GM18951 (cell line): Measurements from ENCODE around the gene TTLL6.
"Not testable (repeated sequence)": the region's sequence is repeated elsewhere in the genome, so short reads cannot be mapped to it uniquely, and the experiment has no call there.

Experiments
- POLR2A ChIP-seq: IDR thresholded peaks from 4 replicates; pipeline ENCODE4 v1.6.1; 2011; ENCODE audit warnings: mild to moderate bottlenecking; ENCODE audit not compliant: insufficient read length, insufficient read depth; ENCODE audit errors: extremely low read depth
- in situ Hi-C: fragments of 300-500 bp; cut with MboI; formaldehyde crosslinking; loops from one replicate; pipeline ENCODE4 v1.12.0; 2022; ENCODE audit warnings: low sequenced_read_pairs, mixed read lengths, inconsistent platforms; ENCODE audit not compliant: unreplicated experiment

The TTLL6 gene

DNA sequence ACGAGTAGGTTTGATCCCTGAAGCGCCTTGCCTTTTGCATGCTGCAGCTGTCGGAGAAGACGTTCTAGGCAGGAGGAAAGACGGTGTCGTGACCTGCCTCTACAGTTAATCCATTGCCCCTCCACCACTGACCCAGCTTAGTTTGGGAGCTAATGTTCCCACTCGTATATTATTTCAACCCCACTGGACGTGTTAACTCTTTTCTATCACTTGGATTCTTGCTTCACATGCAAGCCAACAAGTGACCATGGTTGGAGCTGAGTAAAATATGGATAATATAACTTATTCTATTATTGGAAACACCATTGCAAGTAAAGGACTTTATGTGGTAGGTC is 14.5 kb upstream of the TTLL6 start:
- no peak for TF ChIP-seq POLR2A
- in situ Hi-C loops, result no loop called here

DNA sequence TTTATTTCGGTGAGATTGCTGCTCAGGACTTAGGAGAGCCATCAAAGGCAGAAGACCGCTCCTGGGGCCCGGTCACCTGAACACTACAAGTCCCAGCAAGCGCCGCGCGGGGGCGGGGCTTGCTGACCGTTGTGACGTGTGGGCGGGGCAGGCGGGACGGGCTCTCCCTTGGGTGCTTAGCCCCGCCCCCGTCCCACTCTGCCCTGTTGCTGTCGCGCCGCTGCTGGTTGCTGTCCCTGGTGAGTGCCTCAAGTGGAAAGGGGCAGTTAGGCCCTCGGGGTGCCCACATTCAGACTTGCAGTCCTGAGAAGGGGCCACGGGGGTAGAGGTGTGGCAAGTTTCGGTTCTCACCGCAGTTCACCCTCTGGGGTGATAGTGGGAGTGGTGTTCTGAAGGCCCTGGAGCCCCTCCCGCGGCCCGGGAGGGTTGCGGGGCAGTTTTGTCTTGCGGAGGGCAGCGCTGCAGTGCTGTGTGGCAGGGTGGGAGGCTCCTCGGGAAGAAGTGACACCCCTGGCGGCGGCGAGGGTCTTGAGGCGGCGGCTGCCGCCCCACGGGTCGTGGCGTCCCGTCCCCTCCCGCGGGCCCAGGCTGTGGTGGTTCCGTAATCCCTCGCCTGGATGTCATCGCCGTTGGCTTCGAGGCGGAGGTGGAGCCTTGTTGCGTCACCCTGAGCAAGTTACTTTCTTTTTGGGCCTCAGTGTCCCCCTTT is 14.0 kb upstream of the TTLL6 start, which contains the start of gene CALCOCO2:
Gene CALCOCO2 (plus strand): TSS at position 196 of the 709 bp plus-strand sequence. CDS start 10,673 bp downstream, outside the sequence.
- TF ChIP-seq POLR2A, result peak; percentile 67
- in situ Hi-C loops, result no loop called here

DNA sequence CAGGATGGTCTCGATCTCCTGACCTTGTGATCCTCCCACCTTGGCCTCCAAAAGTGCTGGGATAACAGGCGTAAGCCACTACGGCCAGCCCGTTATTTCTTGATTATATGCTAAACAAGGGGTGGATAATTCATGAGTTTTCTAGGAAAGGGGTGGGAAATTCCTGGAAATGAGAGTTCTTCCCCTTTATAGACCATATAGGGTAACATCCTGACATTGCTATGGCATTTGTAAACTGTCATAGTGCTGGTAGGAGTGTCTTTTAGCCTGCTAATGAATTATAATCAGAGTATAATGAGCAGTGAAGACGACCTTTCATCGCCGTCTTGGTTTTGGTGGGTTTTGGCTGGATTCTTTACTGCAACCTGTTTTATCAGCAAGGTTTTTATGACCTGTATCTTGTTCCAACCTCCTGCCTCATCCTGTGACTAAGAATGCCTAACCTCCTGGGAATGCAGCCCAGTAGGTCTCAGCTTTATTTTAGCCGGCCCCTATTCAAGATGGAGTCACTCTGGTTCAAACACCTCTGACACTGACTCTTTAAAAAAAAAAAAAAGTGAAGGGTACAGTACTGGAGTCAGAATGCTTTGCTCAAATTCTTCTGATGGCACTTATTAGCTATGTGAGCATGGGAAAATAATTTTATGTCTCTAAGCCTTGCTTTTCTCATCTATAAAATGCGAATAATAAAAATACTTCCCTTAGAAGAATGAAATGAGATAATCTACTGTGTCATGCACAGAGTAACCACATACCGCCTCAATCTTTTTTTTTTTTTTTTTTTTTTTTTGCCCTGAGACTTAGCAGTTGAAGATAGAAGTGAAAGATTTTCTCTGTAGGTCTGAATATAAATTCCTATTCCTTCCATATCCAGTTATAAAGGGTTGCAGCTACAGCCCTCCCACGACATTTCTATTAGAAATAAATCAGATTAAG is 8.7 kb upstream of the TTLL6 start:
- TF ChIP-seq POLR2A, result no peak
- in situ Hi-C loops, result no loop called here

DNA sequence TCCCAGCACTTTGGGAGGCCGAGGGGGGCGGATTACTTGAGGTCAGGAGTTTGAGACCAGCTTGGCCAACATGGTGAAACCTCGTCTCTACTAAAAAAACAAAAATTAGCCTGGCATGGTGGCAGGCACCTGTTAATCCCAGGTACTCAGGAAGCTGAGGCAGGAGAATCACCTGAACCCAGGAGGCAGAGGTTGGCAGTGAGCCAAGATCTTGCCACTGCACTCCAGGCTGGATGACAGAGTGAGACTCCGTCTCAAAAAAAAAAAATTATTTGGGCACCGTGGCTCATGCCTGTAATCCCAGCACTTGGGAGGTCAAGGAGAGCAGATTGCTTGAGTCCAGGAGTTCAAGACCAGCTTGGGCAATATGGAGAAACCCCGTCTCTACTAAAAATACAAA is 3.9 kb upstream of the TTLL6 start:
- in situ Hi-C loops, result not testable (repeated sequence)

DNA sequence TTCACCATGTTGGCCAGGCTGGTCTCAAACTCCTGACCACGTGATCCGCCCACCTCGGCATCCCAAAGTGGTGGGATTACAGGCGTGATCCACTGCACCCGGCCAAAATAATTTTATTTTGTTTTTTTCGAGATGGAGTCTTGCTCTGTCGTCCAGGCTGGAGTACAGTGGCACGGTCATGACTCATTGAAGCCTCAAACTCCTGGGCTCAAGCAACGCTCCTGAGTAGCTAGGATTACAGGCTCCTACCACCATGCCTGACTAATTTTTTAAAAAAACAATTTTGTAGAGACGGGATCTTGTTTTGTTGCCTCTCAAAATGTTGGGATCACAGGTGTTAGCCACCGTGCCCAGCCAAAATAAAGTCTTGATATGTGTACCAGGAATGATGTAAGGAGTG is 2.4 kb upstream of the TTLL6 start:
- in situ Hi-C loops, result no loop called here
- TF ChIP-seq POLR2A, result no peak

DNA sequence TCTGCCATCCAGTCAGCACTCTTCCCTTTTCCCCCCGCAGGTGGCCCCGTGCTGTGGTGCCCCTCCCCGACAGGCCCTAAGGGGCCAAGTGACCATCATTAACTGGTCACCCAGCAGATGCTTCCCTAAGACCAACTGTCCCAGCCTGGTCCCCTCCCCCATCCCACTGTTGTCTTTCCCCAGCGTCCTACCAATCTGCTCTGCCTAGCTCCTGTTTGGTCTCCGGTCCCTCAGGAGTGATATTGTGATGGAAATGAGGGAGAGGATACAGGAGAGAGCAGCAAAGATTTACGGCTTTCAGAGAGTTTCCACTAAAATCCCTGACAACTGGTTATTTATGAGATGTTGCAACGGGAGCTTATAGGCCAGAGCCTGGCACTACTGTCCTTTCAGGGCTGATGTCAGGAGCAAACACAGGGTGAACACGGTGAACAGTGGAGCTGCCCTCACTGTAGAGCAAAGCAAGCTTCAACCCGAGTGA is 1.4 kb upstream of the TTLL6 start:
- TF ChIP-seq POLR2A, result no peak
- in situ Hi-C loops, result no loop called here

DNA sequence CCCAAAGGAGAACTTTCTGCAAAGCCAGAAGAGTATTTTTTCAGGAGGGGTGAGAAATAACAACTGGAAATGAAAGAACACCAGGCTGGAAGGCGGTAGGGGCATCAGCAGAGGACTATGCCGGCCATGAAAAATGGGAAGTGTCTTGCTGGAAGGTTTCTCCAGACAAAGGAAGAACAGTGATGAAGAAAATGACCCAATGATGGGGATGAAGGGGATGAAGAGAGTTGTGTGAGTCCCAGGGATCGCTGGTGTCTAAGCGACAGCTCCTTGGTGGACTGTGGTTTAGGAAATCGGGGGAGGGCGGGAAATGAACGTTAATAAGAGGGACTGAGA is 623 bp downstream of the TTLL6 start:
- in situ Hi-C loops, result no loop called here
- TF ChIP-seq POLR2A, result no peak

DNA sequence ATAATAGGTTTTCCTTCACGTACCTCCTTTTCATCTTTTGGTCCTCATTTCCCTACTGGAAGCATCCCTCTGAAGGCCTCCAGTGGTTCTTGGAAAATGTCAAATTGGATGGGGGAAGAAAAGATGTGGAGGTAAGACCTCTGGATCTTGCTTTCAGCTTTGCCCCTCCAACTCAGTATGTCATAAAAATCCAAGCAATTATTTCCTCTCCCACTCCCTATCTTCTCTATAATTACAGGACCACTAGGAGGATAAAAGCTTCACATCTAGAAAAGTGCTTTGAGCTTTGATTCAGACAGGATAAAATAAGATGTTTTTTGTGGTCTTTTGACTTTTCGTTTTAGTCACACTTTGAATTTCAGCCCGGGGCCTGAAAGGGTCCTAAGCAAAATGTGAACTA is 1.7 kb downstream of the TTLL6 start:
- in situ Hi-C loops, result no loop called here
- TF ChIP-seq POLR2A, result no peak

DNA sequence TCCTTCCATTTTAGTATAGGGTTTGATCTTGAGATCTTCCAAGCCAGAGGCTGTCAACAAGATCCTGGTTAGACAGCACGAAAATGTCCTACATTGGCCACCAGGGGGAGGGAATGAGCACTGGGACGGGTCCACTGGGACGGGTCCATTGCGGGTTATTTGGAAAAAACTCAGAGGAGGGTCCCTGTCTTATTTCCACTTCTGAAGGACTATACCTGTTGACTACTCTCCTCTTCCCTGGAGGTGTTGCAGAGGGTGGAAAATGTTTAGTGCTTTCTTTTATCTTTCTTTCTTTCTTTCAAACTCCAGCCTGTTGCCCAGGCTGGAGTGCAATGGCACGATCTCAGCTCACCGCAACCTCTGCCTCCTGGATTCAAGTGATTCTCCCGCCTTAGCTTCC is 2.5 kb downstream of the TTLL6 start:
- in situ Hi-C loops, result loop anchor here (5.0 kb wide), 1 partner anchor 63 kb away; no protein-coding TSS in a partner anchor
- no peak for TF ChIP-seq POLR2A

DNA sequence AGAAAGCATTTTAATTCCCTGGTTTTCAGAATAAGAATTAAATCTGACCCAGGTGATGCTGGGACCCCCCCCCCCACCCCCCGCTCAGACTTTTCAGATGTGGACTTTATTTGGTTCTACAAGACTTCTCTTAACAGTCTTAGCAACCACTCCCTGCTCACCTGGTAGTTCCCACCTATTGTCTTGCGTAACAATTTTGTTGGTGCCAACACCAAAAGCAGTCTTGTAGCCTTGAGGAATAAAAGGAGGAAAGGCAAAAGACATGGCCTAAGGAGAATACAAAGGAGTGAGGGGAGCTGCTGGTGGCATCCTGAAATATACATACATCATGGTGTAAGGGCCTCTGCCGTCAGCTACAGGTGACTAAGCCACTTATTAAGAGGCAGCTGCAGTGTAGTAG is 5.0 kb downstream of the TTLL6 start:
- in situ Hi-C loops, result loop anchor here (5.0 kb wide), 1 partner anchor 65 kb away; no protein-coding TSS in a partner anchor
- TF ChIP-seq POLR2A, result no peak

DNA sequence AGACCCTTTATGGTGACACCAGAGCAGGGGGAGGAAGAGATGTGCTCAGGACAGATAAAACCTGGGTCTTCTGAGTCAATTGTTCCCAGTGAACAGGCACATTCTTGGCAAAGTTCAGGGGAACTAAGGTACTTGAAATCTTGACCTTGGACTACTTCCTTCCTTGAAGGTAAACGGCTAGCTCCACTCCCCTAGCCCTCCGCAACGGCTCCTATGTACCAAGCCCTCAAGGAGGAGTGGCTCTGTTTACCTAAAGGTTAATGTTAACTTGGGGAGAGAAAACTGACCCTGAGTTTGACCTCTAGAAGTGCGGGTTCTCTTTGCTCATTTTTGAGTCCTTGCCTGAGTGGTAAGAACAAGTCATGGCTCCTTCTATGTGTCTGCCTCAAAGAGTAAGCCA is 7.8 kb downstream of the TTLL6 start:
- in situ Hi-C loops, result no loop called here
- no peak for TF ChIP-seq POLR2A

DNA sequence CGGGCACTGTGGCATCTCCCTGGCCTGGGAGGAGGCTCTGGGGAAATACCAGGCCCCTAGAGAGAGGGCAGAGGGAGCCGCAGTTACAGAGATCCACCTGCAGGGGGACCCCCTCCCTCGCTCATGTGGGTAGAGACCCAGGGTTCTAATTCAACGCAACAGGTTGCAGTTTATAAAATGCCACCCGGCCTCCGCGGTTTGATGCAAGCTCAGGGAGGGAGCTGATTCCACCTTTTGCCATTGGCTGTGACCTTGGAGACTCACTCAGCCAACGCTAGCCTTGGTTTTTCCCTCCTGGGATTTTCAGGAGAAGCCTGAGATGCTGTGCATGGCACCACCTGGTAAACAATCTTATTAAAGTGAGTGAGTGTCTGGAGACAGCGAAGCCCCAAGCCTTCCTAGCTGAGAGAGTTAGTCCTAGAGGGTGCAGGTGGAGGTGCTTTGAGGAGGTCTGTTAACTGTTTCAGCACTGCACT is 12.1 kb downstream of the TTLL6 start:
- no peak for TF ChIP-seq POLR2A
- in situ Hi-C loops, result no loop called here

DNA sequence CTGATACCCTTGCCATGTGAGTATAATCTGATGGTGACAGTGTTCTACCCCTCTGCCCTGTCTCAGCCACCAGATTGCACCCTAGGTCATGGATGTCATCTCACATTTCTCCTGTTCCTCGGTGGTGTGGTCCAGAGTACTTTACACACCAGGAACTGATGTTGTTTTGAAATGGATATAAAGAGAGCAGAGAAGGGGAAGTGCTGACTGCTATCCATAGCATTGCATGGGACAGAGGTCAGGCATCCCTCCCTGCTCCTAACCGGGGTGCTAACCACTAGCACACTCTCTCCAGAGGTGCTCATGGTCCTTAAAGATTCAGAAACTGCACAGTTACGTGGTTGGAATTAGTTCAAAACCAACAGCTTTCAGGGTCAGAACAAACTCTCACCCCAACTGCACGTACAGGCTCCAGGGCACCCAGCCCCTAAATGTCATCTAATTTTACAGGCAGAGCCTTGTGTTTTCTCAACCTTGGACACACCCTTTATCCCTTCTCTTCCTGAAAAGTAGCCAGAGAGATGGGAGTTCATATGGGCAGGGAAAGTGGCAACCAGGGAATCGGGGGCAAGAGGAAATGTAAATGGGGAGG is 16.3 kb downstream of the TTLL6 start:
- in situ Hi-C loops, result no loop called here
- no peak for TF ChIP-seq POLR2A

DNA sequence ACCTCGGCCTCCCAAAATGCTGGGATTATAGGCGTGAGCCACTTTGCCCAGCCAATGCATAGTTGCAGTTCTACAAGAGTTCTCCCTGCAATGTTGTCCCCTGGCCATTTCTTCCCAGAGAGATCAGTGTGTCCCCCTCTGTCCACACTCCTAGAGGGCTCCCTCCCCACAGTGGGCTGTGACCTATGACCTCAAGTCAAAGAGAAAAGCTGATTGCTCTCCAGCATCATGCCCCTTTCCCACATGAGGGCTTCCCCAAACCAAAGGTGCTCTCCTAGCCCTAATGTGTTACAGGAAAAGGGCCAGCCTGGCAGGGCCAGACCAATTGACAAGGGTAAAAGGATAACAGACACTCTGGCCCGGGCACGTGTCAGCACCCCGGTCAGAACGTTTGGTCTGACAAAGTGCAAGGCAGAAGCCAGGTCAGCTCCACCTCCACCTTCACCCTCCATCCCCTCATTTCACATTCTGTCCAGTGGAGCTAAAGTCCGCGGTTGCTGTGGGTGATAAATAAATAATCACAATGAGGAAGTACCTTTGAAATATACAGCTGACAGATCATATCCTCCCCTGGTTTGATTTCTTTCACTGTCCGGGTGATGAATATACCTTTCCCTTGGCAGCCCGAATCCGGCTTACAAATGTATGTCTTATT is 17.8 kb downstream of the TTLL6 start:
- in situ Hi-C loops, result no loop called here

DNA sequence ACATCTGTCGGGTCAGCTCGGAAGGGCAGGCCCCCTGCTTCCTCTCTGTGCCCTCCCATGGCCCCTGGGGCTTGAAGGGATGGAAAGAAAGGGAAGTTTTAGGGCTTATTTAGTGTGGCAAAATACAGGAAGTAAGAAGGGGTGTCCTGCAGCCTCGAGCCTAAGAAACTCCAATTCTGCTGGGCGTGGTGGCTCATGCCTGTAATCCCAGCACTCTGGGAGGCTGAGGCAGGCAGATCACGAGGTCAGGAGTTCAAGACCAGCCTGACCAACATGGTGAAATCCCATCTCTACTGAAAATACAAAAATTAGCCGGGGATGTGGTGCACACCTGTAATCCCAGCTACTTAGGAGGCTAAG is 20.9 kb downstream of the TTLL6 start:
- in situ Hi-C loops, result not testable (repeated sequence)

More for the DNA sequence above, 17.8 kb downstream of the TTLL6 start:
- no peak for TF ChIP-seq POLR2A
